Measurements from ENCODE around the gene TTBK2.

DNA sequence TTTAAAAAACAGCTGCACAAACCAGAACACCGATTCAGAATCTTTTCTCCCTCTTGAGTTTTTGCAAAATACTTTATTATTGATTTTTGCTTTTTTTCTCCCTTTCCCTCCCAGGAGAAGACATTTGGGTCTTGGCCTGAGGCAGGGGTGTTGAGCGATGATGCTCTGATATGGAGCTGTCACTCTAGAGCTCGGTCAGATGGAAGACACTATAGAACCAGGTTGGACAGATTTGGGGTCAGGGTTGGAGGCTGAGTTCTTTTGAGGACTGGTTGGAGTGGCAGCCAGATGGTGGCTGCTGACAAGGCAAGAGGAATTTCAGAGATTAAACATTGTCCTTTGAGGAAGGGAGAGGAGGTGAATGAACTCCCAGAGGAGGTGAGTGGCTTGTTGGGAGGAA is 200.5 kb downstream of the TTBK2 start:
- TF ChIP-seq EP300 (IDR thresholded peaks at IDR 0.05; ENCODE audit: borderline replicate concordance): no peak
- TF ChIP-seq, protein P1, sequence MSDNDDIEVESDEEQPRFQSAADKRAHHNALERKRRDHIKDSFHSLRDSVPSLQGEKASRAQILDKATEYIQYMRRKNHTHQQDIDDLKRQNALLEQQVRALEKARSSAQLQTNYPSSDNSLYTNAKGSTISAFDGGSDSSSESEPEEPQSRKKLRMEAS (IDR thresholded peaks at IDR 0.05): no peak
- TF ChIP-seq TEAD4 (IDR thresholded peaks at IDR 0.05): no peak
- no peak for TF ChIP-seq RAD21 (IDR thresholded peaks at IDR 0.05; ENCODE audit: low read depth)
- no peak for TF ChIP-seq CREB1 (IDR thresholded peaks at IDR 0.05; ENCODE audit: low read depth)
- TF ChIP-seq CEBPB (IDR thresholded peaks at IDR 0.05): no peak
- no peak for TF ChIP-seq EGR1 (IDR thresholded peaks at IDR 0.05)
- TF ChIP-seq, protein P2, sequence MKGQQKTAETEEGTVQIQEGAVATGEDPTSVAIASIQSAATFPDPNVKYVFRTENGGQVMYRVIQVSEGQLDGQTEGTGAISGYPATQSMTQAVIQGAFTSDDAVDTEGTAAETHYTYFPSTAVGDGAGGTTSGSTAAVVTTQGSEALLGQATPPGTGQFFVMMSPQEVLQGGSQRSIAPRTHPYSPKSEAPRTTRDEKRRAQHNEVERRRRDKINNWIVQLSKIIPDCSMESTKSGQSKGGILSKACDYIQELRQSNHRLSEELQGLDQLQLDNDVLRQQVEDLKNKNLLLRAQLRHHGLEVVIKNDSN (IDR thresholded peaks at IDR 0.05): no peak
- no peak for TF ChIP-seq TAF1 (IDR thresholded peaks at IDR 0.05; ENCODE audit: low read depth)
- no peak for TF ChIP-seq FOXM1 (IDR thresholded peaks at IDR 0.05; ENCODE audit: borderline replicate concordance, low read depth)

Measured in Ishikawa (cell line).